A549 (cell line): Measurements from ENCODE around the gene REG3G.

Experiments
- CTCF ChIP-seq: fragments of >200 bp; sonication (Bioruptor Twin); formaldehyde crosslinking; IDR thresholded peaks from 3 replicates; pipeline ENCODE4 v1.5.1; 2016
- EHMT2 ChIP-seq: fragments of 200-600 bp; sonication (generic); IDR thresholded peaks from 2 replicates; pipeline ENCODE4 v1.6.1; 2016; ENCODE audit warnings: antibody characterized with exemption, low read depth, mild to moderate bottlenecking, moderate library complexity
- HMGXB4 ChIP-seq: fragments of 250-450 bp; sonication (Bioruptor Pico); IDR thresholded peaks from 2 replicates; pipeline ENCODE4 v1.5.0; 2021; ENCODE audit warnings: mild to moderate bottlenecking, moderate library complexity, borderline replicate concordance
- POLR2A ChIP-seq: IDR thresholded peaks from 2 replicates; pipeline ENCODE4 v1.6.1; 2012; ENCODE audit warnings: mild to moderate bottlenecking, low read length

GRCh38 chr2:79026061-79026460 lies 559 bp downstream of the REG3G start:
- TF ChIP-seq CTCF (no peak), EHMT2 (no peak), POLR2A (no peak), HMGXB4 (CRISPR knock-in tag) (no peak)
